ENCODE results near the gene SEMA4G.

SEMA4G gene

DNA sequence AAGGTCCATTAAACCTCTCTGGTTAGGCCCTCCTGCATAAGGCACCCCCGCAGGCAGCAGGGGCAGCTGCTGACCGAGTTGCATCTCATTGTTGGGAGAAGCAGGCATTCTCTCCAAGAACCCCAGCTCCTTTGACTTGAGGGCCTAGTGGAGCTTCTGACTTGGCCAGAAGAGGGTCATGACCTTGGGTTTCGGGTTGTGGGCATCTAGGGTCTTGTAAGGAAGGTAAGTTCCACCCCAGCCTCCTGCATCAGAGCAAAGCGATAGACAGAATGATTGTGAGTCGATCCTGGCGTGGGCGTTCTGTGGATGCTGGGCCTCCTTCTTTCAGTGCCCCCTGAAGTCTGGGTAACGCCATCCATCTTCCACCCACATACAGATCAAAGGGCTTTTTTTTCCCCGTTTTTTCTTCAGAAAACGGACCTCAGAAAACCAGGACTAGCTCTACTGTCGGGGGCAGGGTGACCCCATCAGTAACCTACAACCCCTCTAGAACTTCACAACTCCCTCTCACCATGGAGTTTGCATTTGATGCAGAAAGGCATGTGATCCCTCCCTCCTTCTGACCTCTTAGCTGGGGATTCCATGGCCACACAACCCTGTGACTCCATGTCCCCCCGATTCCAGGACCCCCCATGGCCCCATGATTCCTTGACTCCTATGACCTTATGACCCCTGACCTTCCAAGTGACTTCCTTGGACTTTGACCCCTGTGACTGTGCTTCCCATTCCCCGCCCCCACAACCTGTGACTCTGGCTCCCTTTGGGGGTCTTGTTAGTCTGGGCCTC, 3.0 kb downstream of the SEMA4G start:
- TF ChIP-seq MAX (IDR thresholded peaks at IDR 0.05): no peak
- no peak for TF ChIP-seq TAF1 (IDR thresholded peaks at IDR 0.05; ENCODE audit: low read depth)
- TF ChIP-seq ZBTB7A (IDR thresholded peaks at IDR 0.05; ENCODE audit: low read depth): no peak
- TF ChIP-seq REST (IDR thresholded peaks at IDR 0.05; ENCODE audit: low read depth): no peak
- TF ChIP-seq EP300 (IDR thresholded peaks at IDR 0.05; ENCODE audit: borderline replicate concordance): no peak
- no peak for TF ChIP-seq CREB1 (IDR thresholded peaks at IDR 0.05; ENCODE audit: low read depth)
- TF ChIP-seq TEAD4 (IDR thresholded peaks at IDR 0.05): no peak
- no peak for TF ChIP-seq FOXM1 (IDR thresholded peaks at IDR 0.05; ENCODE audit: borderline replicate concordance, low read depth)
- no peak for TF ChIP-seq CEBPB (IDR thresholded peaks at IDR 0.05)
- TF ChIP-seq NFIC (IDR thresholded peaks at IDR 0.05): no peak
- TF ChIP-seq, protein P1, sequence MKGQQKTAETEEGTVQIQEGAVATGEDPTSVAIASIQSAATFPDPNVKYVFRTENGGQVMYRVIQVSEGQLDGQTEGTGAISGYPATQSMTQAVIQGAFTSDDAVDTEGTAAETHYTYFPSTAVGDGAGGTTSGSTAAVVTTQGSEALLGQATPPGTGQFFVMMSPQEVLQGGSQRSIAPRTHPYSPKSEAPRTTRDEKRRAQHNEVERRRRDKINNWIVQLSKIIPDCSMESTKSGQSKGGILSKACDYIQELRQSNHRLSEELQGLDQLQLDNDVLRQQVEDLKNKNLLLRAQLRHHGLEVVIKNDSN (IDR thresholded peaks at IDR 0.05): no peak
- no peak for TF ChIP-seq RAD21 (IDR thresholded peaks at IDR 0.05; ENCODE audit: low read depth)
- TF ChIP-seq EGR1 (IDR thresholded peaks at IDR 0.05): no peak
- TF ChIP-seq YY1 (IDR thresholded peaks at IDR 0.05; ENCODE audit: low read depth): no peak
- TF ChIP-seq TCF12 (IDR thresholded peaks at IDR 0.05; ENCODE audit: low read depth): no peak

DNA sequence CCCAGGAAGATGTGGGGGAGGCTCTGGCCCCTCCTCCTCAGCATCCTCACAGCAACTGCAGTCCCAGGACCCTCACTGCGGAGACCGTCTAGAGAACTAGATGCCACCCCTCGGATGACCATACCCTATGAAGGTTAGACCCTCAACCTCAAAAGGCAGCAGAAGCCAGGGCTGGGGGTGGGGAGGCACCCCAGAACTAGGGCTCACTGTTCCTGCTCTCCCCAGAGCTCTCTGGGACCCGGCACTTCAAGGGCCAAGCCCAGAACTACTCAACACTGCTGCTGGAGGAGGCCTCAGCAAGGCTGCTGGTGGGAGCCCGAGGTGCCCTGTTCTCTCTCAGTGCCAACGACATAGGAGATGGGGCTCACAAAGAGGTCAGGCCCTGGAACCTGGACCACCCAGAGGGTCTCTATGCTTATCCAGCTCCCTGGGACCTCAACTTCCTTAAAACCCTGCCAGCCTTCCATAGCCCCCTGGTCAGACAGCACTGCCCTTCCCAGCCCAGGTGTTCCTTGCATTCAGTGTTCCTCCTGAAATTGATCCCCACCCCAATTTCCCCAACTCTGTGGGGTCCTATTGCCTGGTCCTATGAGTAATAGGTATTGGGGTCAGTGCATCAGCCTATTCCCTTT, 3.7 kb downstream of the SEMA4G start:
- TF ChIP-seq ZBTB7A (IDR thresholded peaks at IDR 0.05; ENCODE audit: low read depth) (no peak), CREB1 (IDR thresholded peaks at IDR 0.05; ENCODE audit: low read depth) (no peak), EP300 (IDR thresholded peaks at IDR 0.05; ENCODE audit: borderline replicate concordance) (no peak), EGR1 (IDR thresholded peaks at IDR 0.05) (no peak)
- TF ChIP-seq, protein P1 (IDR thresholded peaks at IDR 0.05): no peak

- TF ChIP-seq YY1 (IDR thresholded peaks at IDR 0.05; ENCODE audit: low read depth) (no peak), ZBTB7A (IDR thresholded peaks at IDR 0.05; ENCODE audit: low read depth) (no peak), REST (IDR thresholded peaks at IDR 0.05; ENCODE audit: low read depth) (no peak), TEAD4 (IDR thresholded peaks at IDR 0.05) (no peak), RAD21 (IDR thresholded peaks at IDR 0.05; ENCODE audit: low read depth) (no peak), EGR1 (IDR thresholded peaks at IDR 0.05) (no peak), TAF1 (IDR thresholded peaks at IDR 0.05; ENCODE audit: low read depth) (no peak)
These were observed 7.6 kb downstream of the SEMA4G start for GRCh38 chr10:100976906-100977305.

- TF ChIP-seq REST (IDR thresholded peaks at IDR 0.05; ENCODE audit: low read depth) (no peak), CREB1 (IDR thresholded peaks at IDR 0.05; ENCODE audit: low read depth) (no peak), RAD21 (IDR thresholded peaks at IDR 0.05; ENCODE audit: low read depth) (no peak), TAF1 (IDR thresholded peaks at IDR 0.05; ENCODE audit: low read depth) (no peak), FOXM1 (IDR thresholded peaks at IDR 0.05; ENCODE audit: borderline replicate concordance, low read depth) (no peak), CEBPB (IDR thresholded peaks at IDR 0.05) (no peak), YY1 (IDR thresholded peaks at IDR 0.05; ENCODE audit: low read depth) (no peak), TEAD4 (IDR thresholded peaks at IDR 0.05) (no peak), EGR1 (IDR thresholded peaks at IDR 0.05) (no peak), ZBTB7A (IDR thresholded peaks at IDR 0.05; ENCODE audit: low read depth) (no peak), MAX (IDR thresholded peaks at IDR 0.05) (no peak)
- TF ChIP-seq, protein P1 (IDR thresholded peaks at IDR 0.05): no peak
These were observed 8.1 kb downstream of the SEMA4G start for GRCh38 chr10:100977436-100977835.
